Stimulated activated CD4-positive, alpha-beta T cell treated with anti-CD3 and anti-CD28 coated beads, Interleukin-15, amount 100 ng/mL, for 24 hours (primary cell): Measurements from ENCODE around the gene AK5.

Experiments used
- DNase-seq: peaks from one replicate; pipeline ENCODE4 v3.0.0-alpha.2; 2020

Gene AK5

GRCh38 chr1:77288275-77288674 lies 6.5 kb downstream of the AK5 start:
- no peak for DNase-seq

GRCh38 chr1:77290576-77290975 lies 8.8 kb downstream of the AK5 start:
- no peak for DNase-seq

- no peak for DNase-seq
Observed at GRCh38 chr1:77292551-77292950, 10.7 kb downstream of the AK5 start.

GRCh38 chr1:77300566-77300965 lies 18.7 kb downstream of the AK5 start:
- DNase-seq = no peak

GRCh38 chr1:77303387-77303786 lies 21.6 kb downstream of the AK5 start:
- no peak for DNase-seq

GRCh38 chr1:77308889-77309621 lies 27.2 kb downstream of the AK5 start:
- no peak for DNase-seq

- DNase-seq = no peak
Observed at GRCh38 chr1:77310924-77311323, 29.1 kb downstream of the AK5 start.

GRCh38 chr1:77312364-77312763 lies 30.5 kb downstream of the AK5 start:
- DNase-seq = peak; percentile 7

GRCh38 chr1:77313491-77313890 lies 31.7 kb downstream of the AK5 start:
- DNase-seq = peak; percentile 39

- no peak for DNase-seq
Observed at GRCh38 chr1:77316006-77316405, 34.2 kb downstream of the AK5 start.

- no peak for DNase-seq
Observed at GRCh38 chr1:77316966-77317365, 35.1 kb downstream of the AK5 start.

- DNase-seq = no peak
Observed at GRCh38 chr1:77319036-77319705, 37.4 kb downstream of the AK5 start.

GRCh38 chr1:77322061-77322900 lies 40.5 kb downstream of the AK5 start:
- DNase-seq = no peak

GRCh38 chr1:77333501-77333900 lies 51.7 kb downstream of the AK5 start:
- no peak for DNase-seq

- DNase-seq = no peak
Observed at GRCh38 chr1:77336729-77337128, 54.9 kb downstream of the AK5 start.

- no peak for DNase-seq
Observed at GRCh38 chr1:77339326-77339725, 57.5 kb downstream of the AK5 start.

GRCh38 chr1:77341195-77341594 lies 59.4 kb downstream of the AK5 start:
- no peak for DNase-seq

- no peak for DNase-seq
Observed at GRCh38 chr1:77342745-77343144, 60.9 kb downstream of the AK5 start.

GRCh38 chr1:77347646-77348045 lies 65.8 kb downstream of the AK5 start:
- peak; percentile 54 for DNase-seq

- no peak for DNase-seq
Observed at GRCh38 chr1:77348549-77348948, 66.7 kb downstream of the AK5 start.

- no peak for DNase-seq
Observed at GRCh38 chr1:77349275-77349674, 67.5 kb downstream of the AK5 start.

- no peak for DNase-seq
Observed at GRCh38 chr1:77350012-77350770, 68.4 kb downstream of the AK5 start.

GRCh38 chr1:77354536-77354935 lies 72.7 kb downstream of the AK5 start:
- no peak for DNase-seq
